Neuronal stem cell (in vitro differentiated cells): ENCODE measurements around the gene SCN8A.

Experiments used
- DNase-seq: peaks from one replicate; pipeline ENCODE4 v3.0.0-alpha.2; 2013; ENCODE audit warnings: low spot score
- H2AFZ ChIP-seq: one replicate; pipeline ENCODE4 v1.6.1; 2013; ENCODE audit warnings: mild to moderate bottlenecking, low read length, inconsistent platforms
- H2AK5ac ChIP-seq: 2 replicates; pipeline ENCODE4 v1.6.1; 2013; ENCODE audit warnings: low read depth, mild to moderate bottlenecking, inconsistent platforms, low read length, moderate library complexity, mixed read lengths
- H2BK120ac ChIP-seq: 2 replicates; pipeline ENCODE4 v1.6.1; 2013; ENCODE audit warnings: low read depth, mild to moderate bottlenecking, inconsistent platforms, low read length, moderate library complexity, mixed read lengths
- H2BK12ac ChIP-seq: one replicate; pipeline ENCODE4 v1.6.1; 2013; ENCODE audit warnings: low read length, inconsistent platforms
- H2BK15ac ChIP-seq: 2 replicates; pipeline ENCODE4 v1.6.1; 2013; ENCODE audit warnings: mild to moderate bottlenecking, low read length, inconsistent platforms, mixed read lengths
- H2BK5ac ChIP-seq: one replicate; pipeline ENCODE4 v1.6.1; 2013; ENCODE audit warnings: inconsistent platforms, mild to moderate bottlenecking, low read length, moderate library complexity
- H3K14ac ChIP-seq: one replicate; pipeline ENCODE4 v1.6.1; 2013; ENCODE audit warnings: low read length, inconsistent platforms
- H3K18ac ChIP-seq: 2 replicates; pipeline ENCODE4 v1.6.1; 2013; ENCODE audit warnings: low read length, inconsistent platforms
- H3K23ac ChIP-seq: 2 replicates; pipeline ENCODE4 v1.6.1; 2013; ENCODE audit warnings: low read depth, mild to moderate bottlenecking, mixed read lengths, low read length, inconsistent platforms; ENCODE audit not compliant: poor library complexity
- H3K27ac ChIP-seq: replicated peaks from 3 replicates; pipeline ENCODE4 v1.5.1; 2013; ENCODE audit warnings: low read length, inconsistent platforms
- H3K27me3 ChIP-seq, 3 experiments: 2 replicates each; pipeline ENCODE4 v1.6.1; 2013; ENCODE audit warnings: low read length in 3 of 3, mild to moderate bottlenecking in 2 of 3, inconsistent platforms in 1 of 3, low read depth in 1 of 3, mixed read lengths in 1 of 3, moderate library complexity in 1 of 3; ENCODE audit not compliant: control insufficient read depth in 3 of 3, insufficient read depth in 3 of 3
- H3K36me3 ChIP-seq, 2 donors: replicated peaks in 1 of 2; 2 replicates each; pipeline ENCODE4 v1.6.1; 2013; ENCODE audit warnings: low read length in 2 of 2; ENCODE audit not compliant: control insufficient read depth in 2 of 2, insufficient read depth in 2 of 2
- H3K4ac ChIP-seq: 2 replicates; pipeline ENCODE4 v1.6.1; 2013; ENCODE audit warnings: inconsistent platforms, mild to moderate bottlenecking, low read length, moderate library complexity
- H3K4me1 ChIP-seq, 2 donors: 1 replicate in 1 of 2; 2 replicates in 1 of 2; pipeline ENCODE4 v1.6.1; 2013; ENCODE audit warnings: low read length in 2 of 2, low read depth in 1 of 2; ENCODE audit not compliant: control insufficient read depth in 2 of 2, insufficient read depth in 1 of 2
- H3K4me2 ChIP-seq: one replicate; pipeline ENCODE4 v1.6.1; 2013; ENCODE audit warnings: mild to moderate bottlenecking, low read length, inconsistent platforms; ENCODE audit not compliant: insufficient read depth, poor library complexity, severe bottlenecking
- H3K4me3 ChIP-seq, 2 donors: 2 replicates each; pipeline ENCODE4 v1.5.1; 2013; ENCODE audit warnings: low read length in 2 of 2, mild to moderate bottlenecking in 2 of 2, inconsistent platforms in 1 of 2, moderate library complexity in 1 of 2
- H3K79me1 ChIP-seq: one replicate; pipeline ENCODE4 v1.6.1; 2013; ENCODE audit warnings: low read depth, mild to moderate bottlenecking, inconsistent platforms, low read length, moderate library complexity
- H3K9ac ChIP-seq: one replicate; pipeline ENCODE4 v1.6.1; 2013; ENCODE audit warnings: mild to moderate bottlenecking, low read depth, low read length, inconsistent platforms; ENCODE audit not compliant: poor library complexity
- H3K9me3 ChIP-seq, 2 donors: replicated peaks in 1 of 2; 2 replicates each; pipeline versions ENCODE3 to v1.6.1; 2013; ENCODE audit warnings: low read length in 2 of 2, mild to moderate bottlenecking in 2 of 2, inconsistent platforms in 1 of 2, low read depth in 1 of 2, mixed read lengths in 1 of 2, moderate library complexity in 1 of 2; ENCODE audit not compliant: control insufficient read depth in 2 of 2, insufficient read depth in 1 of 2
- H4K8ac ChIP-seq: one replicate; pipeline ENCODE4 v1.6.1; 2013; ENCODE audit warnings: low read depth, mild to moderate bottlenecking, inconsistent platforms, low read length, moderate library complexity
- H4K91ac ChIP-seq: one replicate; pipeline ENCODE4 v1.6.1; 2013; ENCODE audit warnings: low read length, low read depth, mild to moderate bottlenecking, inconsistent platforms; ENCODE audit not compliant: poor library complexity
- WGBS, 2 donors: extraction: QIAGEN DNeasy Blood & Tissue Kit; methylation state at CpG; one replicate each; pipeline ENCODE4 v1.1.7; 2013; ENCODE audit warnings: missing lambda C conversion rate in 2 of 2, mixed read lengths in 1 of 2; ENCODE audit not compliant: insufficient read length in 2 of 2, insufficient replicate concordance in 1 of 2; ENCODE audit errors: extremely low coverage in 2 of 2; 5-methylcytosine and 5-hydroxymethylcytosine counted together

Gene SCN8A

GRCh38 chr12:51729331-51729730 lies 138.3 kb downstream of the SCN8A start:
- Histone ChIP-seq H3K9ac (no peak overlapping the region), H2BK12ac (no peak overlapping the region), H2AFZ (no peak overlapping the region), H2BK5ac (no peak overlapping the region), H2BK15ac (no peak overlapping the region), H3K4ac (no peak overlapping the region), H3K18ac (no peak overlapping the region), H3K27ac (no peak overlapping the region), H2BK120ac (no peak overlapping the region), H3K4me1 (no peaks in the 10 kb centered on the region), H3K23ac (no peak overlapping the region), H3K9me3 (peaks cover 0 to 5% of the 10 kb centered on the region in 2 donors), H3K79me1 (no peaks in the 10 kb centered on the region), H4K8ac (no peak overlapping the region), H2AK5ac (no peak overlapping the region), H3K4me3 (no peak overlapping the region), H3K36me3 (peaks cover 2 to 14% of the 10 kb centered on the region in 2 donors), H3K14ac (no peak overlapping the region), H3K27me3 (no peaks in the 10 kb centered on the region), H4K91ac (no peak overlapping the region), H3K4me2 (no peak overlapping the region)
- no CpG with 5 or more reads among the region's 4 CpGs for WGBS, 2 donors
- no peak for DNase-seq

- Histone ChIP-seq H3K79me1 (no peaks in the 10 kb centered on the region), H2AFZ (no peak overlapping the region), H3K4ac (no peak overlapping the region), H3K23ac (no peak overlapping the region), H3K9ac (no peak overlapping the region), H4K91ac (no peak overlapping the region), H3K4me2 (no peak overlapping the region), H3K27ac (no peak overlapping the region), H3K36me3 (peaks cover 2 to 13% of the 10 kb centered on the region in 2 donors), H3K18ac (no peak overlapping the region), H3K4me3 (no peak overlapping the region), H3K27me3 (no peaks in the 10 kb centered on the region), H2BK15ac (no peak overlapping the region), H3K4me1 (no peaks in the 10 kb centered on the region), H4K8ac (no peak overlapping the region), H3K9me3 (peaks cover 0 to 5% of the 10 kb centered on the region in 2 donors), H2BK12ac (no peak overlapping the region), H2BK5ac (no peak overlapping the region), H3K14ac (no peak overlapping the region), H2AK5ac (no peak overlapping the region), H2BK120ac (no peak overlapping the region)
- no peak for DNase-seq
- 100% methylated on average over 1 of the region's 2 CpGs; no CpG with 5 or more reads in 1 of the 2 donors for WGBS, 2 donors
Observed at GRCh38 chr12:51730745-51731144, 139.7 kb downstream of the SCN8A start.

GRCh38 chr12:51740536-51740935 lies 149.5 kb downstream of the SCN8A start:
- Histone ChIP-seq H2BK5ac (no peak overlapping the region), H3K4me1 (peaks cover 0 to 3% of the 10 kb centered on the region in 2 donors), H2BK12ac (no peak overlapping the region), H3K18ac (no peak overlapping the region), H2BK120ac (no peak overlapping the region), H3K4me2 (no peak overlapping the region), H4K8ac (no peak overlapping the region), H3K9me3 (no peaks in the 10 kb centered on the region), H3K23ac (no peak overlapping the region), H2BK15ac (no peak overlapping the region), H3K27ac (no peak overlapping the region), H3K14ac (no peak overlapping the region), H3K27me3 (no peaks in the 10 kb centered on the region), H3K4me3 (no peak overlapping the region), H3K4ac (no peak overlapping the region), H2AK5ac (no peak overlapping the region), H4K91ac (no peak overlapping the region), H3K9ac (no peak overlapping the region), H3K79me1 (no peaks in the 10 kb centered on the region), H3K36me3 (peaks cover 0 to 12% of the 10 kb centered on the region in 2 donors), H2AFZ (no peak overlapping the region)
- no CpG with 5 or more reads among the region's 2 CpGs for WGBS, 2 donors
- DNase-seq: no peak

GRCh38 chr12:51744235-51744634 lies 153.2 kb downstream of the SCN8A start:
- no peaks in the 10 kb centered on the region for H3K79me1 ChIP-seq
- no peak overlapping the region for H3K4ac ChIP-seq
- no peak overlapping the region for H3K4me3 ChIP-seq
- no peak overlapping the region for H3K4me2 ChIP-seq
- no peaks in the 10 kb centered on the region for H3K9me3 ChIP-seq
- no peak overlapping the region for H3K14ac ChIP-seq
- H3K27me3 ChIP-seq: no peaks in the 10 kb centered on the region
- H3K9ac ChIP-seq: no peak overlapping the region
- H3K18ac ChIP-seq: no peak overlapping the region
- DNase-seq: no peak
- H2BK15ac ChIP-seq: no peak overlapping the region
- H3K23ac ChIP-seq: no peak overlapping the region
- H3K36me3 ChIP-seq: peaks cover 0 to 49% of the 10 kb centered on the region in 2 donors
- H4K8ac ChIP-seq: no peak overlapping the region
- H4K91ac ChIP-seq: no peak overlapping the region
- no peak overlapping the region for H3K27ac ChIP-seq
- WGBS, 2 donors: no CpG with 5 or more reads among the region's 6 CpGs
- H2BK12ac ChIP-seq: no peak overlapping the region
- H3K4me1 ChIP-seq: peaks cover 0 to 3% of the 10 kb centered on the region in 2 donors
- no peak overlapping the region for H2BK5ac ChIP-seq
- no peak overlapping the region for H2BK120ac ChIP-seq
- no peak overlapping the region for H2AK5ac ChIP-seq
- H2AFZ ChIP-seq: no peak overlapping the region
